Effector CD4-positive, alpha-beta T cell (primary cell): ENCODE data around the gene ZNF318.
"Not testable (repeated sequence)": the region's sequence is repeated elsewhere in the genome, so short reads cannot be mapped to it uniquely, and the experiment has no call there.

Experiments
- DNase-seq: peaks from one replicate; pipeline ENCODE4 v3.0.0-alpha.2; 2020

The ZNF318 gene

GRCh38 chr6:43335469-43335868 lies 34.0 kb downstream of the ZNF318 start:
- DNase-seq, result no peak

GRCh38 chr6:43334466-43335095 lies 34.9 kb downstream of the ZNF318 start:
- no peak for DNase-seq

- no peak for DNase-seq
Observed at GRCh38 chr6:43331891-43332290, 37.6 kb downstream of the ZNF318 start.

GRCh38 chr6:43331470-43331869 lies 38.0 kb downstream of the ZNF318 start:
- no peak for DNase-seq

GRCh38 chr6:43328528-43328927 lies 40.9 kb downstream of the ZNF318 start:
- DNase-seq, result no peak

- DNase-seq, result no peak
Observed at GRCh38 chr6:43325876-43326275, 43.6 kb downstream of the ZNF318 start.

GRCh38 chr6:43318011-43318410 lies 51.4 kb downstream of the ZNF318 start:
- DNase-seq, result no peak

- DNase-seq, result no peak
Observed at GRCh38 chr6:43313813-43314212, 55.6 kb downstream of the ZNF318 start.

GRCh38 chr6:43311666-43312065 lies 57.8 kb downstream of the ZNF318 start:
- DNase-seq, result no peak

GRCh38 chr6:43310624-43311023 lies 58.8 kb downstream of the ZNF318 start:
- DNase-seq, result no peak

GRCh38 chr6:43310134-43310533 lies 59.3 kb downstream of the ZNF318 start:
- DNase-seq, result no peak

- DNase-seq, result no peak
Observed at GRCh38 chr6:43308990-43309477, 60.4 kb downstream of the ZNF318 start.

GRCh38 chr6:43308101-43308989 lies 61.1 kb downstream of the ZNF318 start, which contains the start of gene CRIP3:
TSS of gene CRIP3 (minus strand) at chr6:43308826. CDS start at chr6:43308792, 34 bp downstream.
- DNase-seq, result peak; percentile 33

GRCh38 chr6:43307451-43308100 lies 61.9 kb downstream of the ZNF318 start:
- no peak for DNase-seq

- no peak for DNase-seq
Observed at GRCh38 chr6:43306086-43306485, 63.4 kb downstream of the ZNF318 start.

GRCh38 chr6:43304882-43305281 lies 64.6 kb downstream of the ZNF318 start:
- DNase-seq, result no peak

GRCh38 chr6:43304361-43304760 lies 65.1 kb downstream of the ZNF318 start:
- DNase-seq, result no peak

- DNase-seq, result no peak
Observed at GRCh38 chr6:43303751-43304331, 65.6 kb downstream of the ZNF318 start.

- DNase-seq, result not testable (repeated sequence)
Observed at GRCh38 chr6:43303006-43303405, 66.4 kb downstream of the ZNF318 start.

- DNase-seq, result no peak
Observed at GRCh38 chr6:43302126-43302525, 67.3 kb downstream of the ZNF318 start.

- no peak for DNase-seq
Observed at GRCh38 chr6:43301081-43301870, 68.2 kb downstream of the ZNF318 start.
